H1 (cell line): Measurements from ENCODE around the gene KRTAP12-3. TPM values are rescaled to one million over a fixed set of nuclear protein-coding genes. Genes with fewer than 3 reads are reported as not detected.

ENCODE experiments used
- BACH1 ChIP-seq: IDR thresholded peaks from 2 replicates; pipeline ENCODE4 v1.6.1; 2012; ENCODE audit warnings: low read length, improper control_type of control experiment
- GTF2F1 ChIP-seq: IDR thresholded peaks from 2 replicates; pipeline ENCODE4 v1.6.1; 2012; ENCODE audit warnings: low read depth, low read length, improper control_type of control experiment, borderline replicate concordance
- RNF2 ChIP-seq: fragments of 200-900, 300-1000 bp; sonication (generic); IDR thresholded peaks from 2 replicates; pipeline ENCODE4 v1.7.1; 2016; ENCODE audit warnings: borderline replicate concordance, low read depth, mild to moderate bottlenecking, antibody characterized with exemption, low read length; ENCODE audit not compliant: poor library complexity, severe bottlenecking; ENCODE audit errors: missing control alignments
- SIRT6 ChIP-seq: IDR thresholded peaks from one replicate; pipeline ENCODE4 v1.7.1; 2012; ENCODE audit warnings: low read length, inconsistent platforms
- TCF12 ChIP-seq: IDR thresholded peaks from 2 replicates; pipeline ENCODE4 v1.6.1; 2011; ENCODE audit warnings: low read depth, mild to moderate bottlenecking, low read length
- polyA plus RNA-seq, 7 experiments: library from polyadenylated mRNA; depleted of rRNA in 3 of 7; stranded (reverse) in 5 of 7; unstranded in 2 of 7; fragments of >200 nt in 5 of 7; fragments of 200-250 nt in 2 of 7; gene quantifications; 1 replicate in 5 of 7; 2 replicates in 1 of 7; 4 replicates in 1 of 7; pipeline versions ENCODE4 v1.2.1 to v1.2.3, GENCODE V29; 2011 to 2013; ENCODE audit warnings: missing spikeins in 2 of 7, mixed read lengths in 2 of 7
- total RNA-seq: library from RNA; stranded (reverse); fragmentation: NEBNext Ultra II Directional; extraction: Animal tissue kit (Norgen Biotek cat#: 25700); gene quantifications from 2 replicates; pipeline ENCODE4 v1.2.1, GENCODE V29; 2021
- TF ChIP-seq, protein P1 (sequence below): fragments of 300-600 bp; sonication (generic); IDR thresholded peaks from 2 replicates; pipeline ENCODE4 v1.7.1; 2012; ENCODE audit warnings: low read length, moderate library complexity, mild to moderate bottlenecking, inconsistent platforms; ENCODE audit not compliant: insufficient replicate concordance
- TF ChIP-seq, protein P2 (sequence below), 3 experiments: IDR thresholded peaks; 1 replicate in 2 of 3; 2 replicates in 1 of 3; pipeline versions ENCODE4 v1.5.1 to v1.6.1; 2011; ENCODE audit warnings: low read length in 3 of 3, mild to moderate bottlenecking in 3 of 3, inconsistent platforms in 2 of 3, low read depth in 1 of 3, moderate library complexity in 1 of 3; ENCODE audit not compliant: insufficient read depth in 1 of 3; ENCODE audit errors: control extremely low read depth in 1 of 3

KRTAP12-3 gene
- total and polyA plus RNA-seq, 2 of the 8 experiments (the other 6 are each of a cell fraction or from before 2014, with no cell fraction given), result not detected

DNA sequence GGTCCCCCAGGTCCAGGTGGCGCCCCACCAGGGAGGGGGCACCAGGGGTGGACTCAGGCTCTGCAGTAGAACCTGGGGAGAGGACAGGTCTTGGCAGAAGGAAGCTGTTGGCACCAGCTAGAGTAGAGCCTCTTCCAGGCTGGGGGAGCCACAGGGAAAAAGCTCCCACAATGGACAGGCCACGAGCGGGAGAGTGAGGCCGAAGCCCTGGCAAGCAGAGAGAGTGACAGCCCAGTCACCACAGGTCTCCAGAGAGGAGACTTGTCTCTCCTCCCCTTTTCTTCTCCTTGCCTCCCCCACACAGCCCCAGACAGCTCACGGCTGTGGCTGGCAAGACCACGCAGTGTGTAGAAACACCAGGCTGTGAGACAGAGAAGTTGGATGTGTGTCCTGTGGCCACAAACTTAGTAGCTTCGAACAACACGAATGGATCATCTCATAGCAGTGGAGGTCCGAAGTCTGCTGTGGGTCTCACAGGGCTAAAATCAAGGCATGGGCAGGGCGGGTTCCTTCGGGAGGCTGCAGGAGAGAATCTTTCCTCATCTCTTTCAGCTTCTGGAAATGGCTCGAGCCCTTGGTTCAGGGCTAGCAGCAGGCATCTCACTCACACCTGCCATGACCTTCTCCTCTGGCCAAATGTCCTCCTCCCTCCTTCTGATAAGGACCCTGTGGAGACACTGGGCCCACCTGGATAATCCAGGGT is 6.6 kb upstream of the KRTAP12-3 start (continued):
- TF ChIP-seq, protein P1, sequence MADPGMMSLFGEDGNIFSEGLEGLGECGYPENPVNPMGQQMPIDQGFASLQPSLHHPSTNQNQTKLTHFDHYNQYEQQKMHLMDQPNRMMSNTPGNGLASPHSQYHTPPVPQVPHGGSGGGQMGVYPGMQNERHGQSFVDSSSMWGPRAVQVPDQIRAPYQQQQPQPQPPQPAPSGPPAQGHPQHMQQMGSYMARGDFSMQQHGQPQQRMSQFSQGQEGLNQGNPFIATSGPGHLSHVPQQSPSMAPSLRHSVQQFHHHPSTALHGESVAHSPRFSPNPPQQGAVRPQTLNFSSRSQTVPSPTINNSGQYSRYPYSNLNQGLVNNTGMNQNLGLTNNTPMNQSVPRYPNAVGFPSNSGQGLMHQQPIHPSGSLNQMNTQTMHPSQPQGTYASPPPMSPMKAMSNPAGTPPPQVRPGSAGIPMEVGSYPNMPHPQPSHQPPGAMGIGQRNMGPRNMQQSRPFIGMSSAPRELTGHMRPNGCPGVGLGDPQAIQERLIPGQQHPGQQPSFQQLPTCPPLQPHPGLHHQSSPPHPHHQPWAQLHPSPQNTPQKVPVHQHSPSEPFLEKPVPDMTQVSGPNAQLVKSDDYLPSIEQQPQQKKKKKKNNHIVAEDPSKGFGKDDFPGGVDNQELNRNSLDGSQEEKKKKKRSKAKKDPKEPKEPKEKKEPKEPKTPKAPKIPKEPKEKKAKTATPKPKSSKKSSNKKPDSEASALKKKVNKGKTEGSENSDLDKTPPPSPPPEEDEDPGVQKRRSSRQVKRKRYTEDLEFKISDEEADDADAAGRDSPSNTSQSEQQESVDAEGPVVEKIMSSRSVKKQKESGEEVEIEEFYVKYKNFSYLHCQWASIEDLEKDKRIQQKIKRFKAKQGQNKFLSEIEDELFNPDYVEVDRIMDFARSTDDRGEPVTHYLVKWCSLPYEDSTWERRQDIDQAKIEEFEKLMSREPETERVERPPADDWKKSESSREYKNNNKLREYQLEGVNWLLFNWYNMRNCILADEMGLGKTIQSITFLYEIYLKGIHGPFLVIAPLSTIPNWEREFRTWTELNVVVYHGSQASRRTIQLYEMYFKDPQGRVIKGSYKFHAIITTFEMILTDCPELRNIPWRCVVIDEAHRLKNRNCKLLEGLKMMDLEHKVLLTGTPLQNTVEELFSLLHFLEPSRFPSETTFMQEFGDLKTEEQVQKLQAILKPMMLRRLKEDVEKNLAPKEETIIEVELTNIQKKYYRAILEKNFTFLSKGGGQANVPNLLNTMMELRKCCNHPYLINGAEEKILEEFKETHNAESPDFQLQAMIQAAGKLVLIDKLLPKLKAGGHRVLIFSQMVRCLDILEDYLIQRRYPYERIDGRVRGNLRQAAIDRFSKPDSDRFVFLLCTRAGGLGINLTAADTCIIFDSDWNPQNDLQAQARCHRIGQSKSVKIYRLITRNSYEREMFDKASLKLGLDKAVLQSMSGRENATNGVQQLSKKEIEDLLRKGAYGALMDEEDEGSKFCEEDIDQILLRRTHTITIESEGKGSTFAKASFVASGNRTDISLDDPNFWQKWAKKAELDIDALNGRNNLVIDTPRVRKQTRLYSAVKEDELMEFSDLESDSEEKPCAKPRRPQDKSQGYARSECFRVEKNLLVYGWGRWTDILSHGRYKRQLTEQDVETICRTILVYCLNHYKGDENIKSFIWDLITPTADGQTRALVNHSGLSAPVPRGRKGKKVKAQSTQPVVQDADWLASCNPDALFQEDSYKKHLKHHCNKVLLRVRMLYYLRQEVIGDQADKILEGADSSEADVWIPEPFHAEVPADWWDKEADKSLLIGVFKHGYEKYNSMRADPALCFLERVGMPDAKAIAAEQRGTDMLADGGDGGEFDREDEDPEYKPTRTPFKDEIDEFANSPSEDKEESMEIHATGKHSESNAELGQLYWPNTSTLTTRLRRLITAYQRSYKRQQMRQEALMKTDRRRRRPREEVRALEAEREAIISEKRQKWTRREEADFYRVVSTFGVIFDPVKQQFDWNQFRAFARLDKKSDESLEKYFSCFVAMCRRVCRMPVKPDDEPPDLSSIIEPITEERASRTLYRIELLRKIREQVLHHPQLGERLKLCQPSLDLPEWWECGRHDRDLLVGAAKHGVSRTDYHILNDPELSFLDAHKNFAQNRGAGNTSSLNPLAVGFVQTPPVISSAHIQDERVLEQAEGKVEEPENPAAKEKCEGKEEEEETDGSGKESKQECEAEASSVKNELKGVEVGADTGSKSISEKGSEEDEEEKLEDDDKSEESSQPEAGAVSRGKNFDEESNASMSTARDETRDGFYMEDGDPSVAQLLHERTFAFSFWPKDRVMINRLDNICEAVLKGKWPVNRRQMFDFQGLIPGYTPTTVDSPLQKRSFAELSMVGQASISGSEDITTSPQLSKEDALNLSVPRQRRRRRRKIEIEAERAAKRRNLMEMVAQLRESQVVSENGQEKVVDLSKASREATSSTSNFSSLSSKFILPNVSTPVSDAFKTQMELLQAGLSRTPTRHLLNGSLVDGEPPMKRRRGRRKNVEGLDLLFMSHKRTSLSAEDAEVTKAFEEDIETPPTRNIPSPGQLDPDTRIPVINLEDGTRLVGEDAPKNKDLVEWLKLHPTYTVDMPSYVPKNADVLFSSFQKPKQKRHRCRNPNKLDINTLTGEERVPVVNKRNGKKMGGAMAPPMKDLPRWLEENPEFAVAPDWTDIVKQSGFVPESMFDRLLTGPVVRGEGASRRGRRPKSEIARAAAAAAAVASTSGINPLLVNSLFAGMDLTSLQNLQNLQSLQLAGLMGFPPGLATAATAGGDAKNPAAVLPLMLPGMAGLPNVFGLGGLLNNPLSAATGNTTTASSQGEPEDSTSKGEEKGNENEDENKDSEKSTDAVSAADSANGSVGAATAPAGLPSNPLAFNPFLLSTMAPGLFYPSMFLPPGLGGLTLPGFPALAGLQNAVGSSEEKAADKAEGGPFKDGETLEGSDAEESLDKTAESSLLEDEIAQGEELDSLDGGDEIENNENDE, result no peak
- TF ChIP-seq, protein P2, sequence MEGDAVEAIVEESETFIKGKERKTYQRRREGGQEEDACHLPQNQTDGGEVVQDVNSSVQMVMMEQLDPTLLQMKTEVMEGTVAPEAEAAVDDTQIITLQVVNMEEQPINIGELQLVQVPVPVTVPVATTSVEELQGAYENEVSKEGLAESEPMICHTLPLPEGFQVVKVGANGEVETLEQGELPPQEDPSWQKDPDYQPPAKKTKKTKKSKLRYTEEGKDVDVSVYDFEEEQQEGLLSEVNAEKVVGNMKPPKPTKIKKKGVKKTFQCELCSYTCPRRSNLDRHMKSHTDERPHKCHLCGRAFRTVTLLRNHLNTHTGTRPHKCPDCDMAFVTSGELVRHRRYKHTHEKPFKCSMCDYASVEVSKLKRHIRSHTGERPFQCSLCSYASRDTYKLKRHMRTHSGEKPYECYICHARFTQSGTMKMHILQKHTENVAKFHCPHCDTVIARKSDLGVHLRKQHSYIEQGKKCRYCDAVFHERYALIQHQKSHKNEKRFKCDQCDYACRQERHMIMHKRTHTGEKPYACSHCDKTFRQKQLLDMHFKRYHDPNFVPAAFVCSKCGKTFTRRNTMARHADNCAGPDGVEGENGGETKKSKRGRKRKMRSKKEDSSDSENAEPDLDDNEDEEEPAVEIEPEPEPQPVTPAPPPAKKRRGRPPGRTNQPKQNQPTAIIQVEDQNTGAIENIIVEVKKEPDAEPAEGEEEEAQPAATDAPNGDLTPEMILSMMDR (IDR thresholded peaks at IDR 0.05; ENCODE audit: control extremely low read depth in 1 of 3, insufficient read depth in 1 of 3, low read depth in 1 of 3, low read length in 3 of 3), result no peak
- TF ChIP-seq RNF2 (no peak), GTF2F1 (no peak), TCF12 (no peak), BACH1 (no peak), SIRT6 (no peak)
